GM12891 (cell line): Measurements from ENCODE around the gene SPPL3.
"Not testable (repeated sequence)": the region's sequence is repeated elsewhere in the genome, so short reads cannot be mapped to it uniquely, and the experiment has no call there.

Source experiments
- DNase-seq: peaks from one replicate; pipeline ENCODE4 v3.0.0; 2011; ENCODE audit warnings: low spot score; ENCODE audit not compliant: insufficient read length
- FAIRE-seq: peaks from 2 replicates; lab custom pipeline; 2011; peaks lifted over from hg19 to GRCh38; lab: Jason Lieb, UNC
- PAX5 ChIP-seq: IDR thresholded peaks from 2 replicates; pipeline ENCODE4 v1.6.1; 2011; ENCODE audit warnings: low read length, moderate library complexity, mild to moderate bottlenecking; ENCODE audit not compliant: insufficient read depth, severe bottlenecking
- POLR2A ChIP-seq: IDR thresholded peaks from 2 replicates; pipeline ENCODE4 v1.6.1; 2011; ENCODE audit warnings: low read depth, low read length, control low read depth
- POLR2AphosphoS5 ChIP-seq: IDR thresholded peaks from 2 replicates; pipeline ENCODE4 v1.6.1; 2011; ENCODE audit warnings: low read depth, low read length, control low read depth
- POU2F2 ChIP-seq: IDR thresholded peaks from 2 replicates; pipeline ENCODE4 v1.6.1; 2011; ENCODE audit warnings: low read depth, mild to moderate bottlenecking, control low read depth, low read length, moderate library complexity
- SPI1 ChIP-seq: IDR thresholded peaks from 2 replicates; pipeline ENCODE4 v1.6.1; 2011; ENCODE audit warnings: low read depth, low read length, control low read depth
- TAF1 ChIP-seq: IDR thresholded peaks from 2 replicates; pipeline ENCODE4 v1.6.1; 2011; ENCODE audit warnings: low read depth, low read length, control low read depth

The SPPL3 gene

DNA sequence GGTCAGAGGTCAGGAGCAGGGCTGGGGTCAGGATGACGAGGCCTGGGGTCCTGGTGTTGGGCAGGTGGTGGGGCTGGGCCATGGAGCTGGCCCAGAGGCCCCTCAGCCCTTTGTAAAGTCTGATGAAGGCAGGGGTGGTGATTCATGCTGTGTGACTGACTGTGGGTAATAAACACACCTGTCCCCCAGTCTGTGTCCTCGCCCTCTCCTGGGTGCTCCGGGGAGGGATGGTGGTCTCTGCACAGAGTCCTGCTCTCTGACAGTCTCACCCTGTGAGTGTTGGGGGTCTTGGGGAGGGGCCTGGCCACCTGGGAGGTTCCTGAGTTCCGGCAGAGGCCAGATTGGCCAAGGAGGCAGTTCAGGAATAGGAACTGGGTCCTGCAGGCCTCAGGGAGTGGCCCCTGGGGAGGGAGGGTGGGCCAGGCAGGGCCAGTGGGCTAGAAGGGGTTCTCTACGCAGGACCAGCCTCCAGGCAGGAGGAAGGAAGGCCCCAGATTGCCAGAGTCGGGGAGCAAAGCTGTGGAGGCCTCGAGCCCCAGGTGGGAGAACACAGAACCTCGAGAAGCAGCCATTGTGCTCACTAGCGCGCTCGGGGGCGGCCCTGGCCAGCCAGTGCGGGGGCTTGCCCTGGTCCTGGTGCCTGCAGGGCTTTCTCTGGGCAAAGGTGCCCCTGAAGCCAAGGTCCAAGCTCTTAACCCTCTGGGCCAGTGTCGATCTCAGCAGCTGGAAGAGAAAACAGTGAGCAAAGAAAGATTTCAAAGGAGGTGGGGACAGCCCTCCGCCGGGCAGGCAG, 164.1 kb downstream of the SPPL3 start:
- FAIRE-seq (no peak), DNase-seq (no peak)
- TF ChIP-seq POU2F2 (no peak), SPI1 (no peak), TAF1 (no peak), PAX5 (no peak), POLR2A (no peak), POLR2AphosphoS5 (no peak)

DNA sequence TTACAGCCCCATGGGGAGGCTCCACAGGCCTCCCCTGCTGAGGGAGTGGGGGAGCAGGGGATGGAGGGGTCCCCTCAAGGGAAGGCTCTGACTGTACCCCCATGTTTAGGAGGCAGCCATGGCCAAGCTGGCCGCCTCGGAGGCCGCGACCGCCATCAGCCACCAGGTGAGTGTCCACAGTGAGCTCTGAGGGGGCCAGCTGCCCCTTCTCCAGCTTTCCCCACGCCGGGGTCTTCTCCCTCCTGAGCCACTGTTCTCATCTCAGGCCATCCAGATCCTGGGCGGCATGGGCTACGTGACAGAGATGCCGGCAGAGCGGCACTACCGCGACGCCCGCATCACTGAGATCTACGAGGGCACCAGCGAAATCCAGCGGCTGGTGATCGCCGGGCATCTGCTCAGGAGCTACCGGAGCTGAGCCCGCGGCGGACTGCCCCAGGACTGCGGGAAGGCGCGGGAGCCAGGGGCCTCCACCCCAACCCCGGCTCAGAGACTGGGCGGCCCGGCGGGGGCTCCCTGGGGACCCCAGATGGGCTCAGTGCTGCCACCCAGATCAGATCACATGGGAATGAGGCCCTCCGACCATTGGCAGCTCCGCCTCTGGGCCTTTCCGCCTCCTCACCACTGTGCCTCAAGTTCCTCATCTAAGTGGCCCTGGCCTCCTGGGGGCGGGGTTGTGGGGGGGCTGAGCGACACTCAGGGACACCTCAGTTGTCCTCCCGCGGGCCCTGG, 165.0 kb downstream of the SPPL3 start:
- DNase-seq (no peak), FAIRE-seq (no peak)
- TF ChIP-seq SPI1 (no peak), POLR2A (no peak), POU2F2 (no peak), PAX5 (no peak), TAF1 (no peak), POLR2AphosphoS5 (no peak)

DNA sequence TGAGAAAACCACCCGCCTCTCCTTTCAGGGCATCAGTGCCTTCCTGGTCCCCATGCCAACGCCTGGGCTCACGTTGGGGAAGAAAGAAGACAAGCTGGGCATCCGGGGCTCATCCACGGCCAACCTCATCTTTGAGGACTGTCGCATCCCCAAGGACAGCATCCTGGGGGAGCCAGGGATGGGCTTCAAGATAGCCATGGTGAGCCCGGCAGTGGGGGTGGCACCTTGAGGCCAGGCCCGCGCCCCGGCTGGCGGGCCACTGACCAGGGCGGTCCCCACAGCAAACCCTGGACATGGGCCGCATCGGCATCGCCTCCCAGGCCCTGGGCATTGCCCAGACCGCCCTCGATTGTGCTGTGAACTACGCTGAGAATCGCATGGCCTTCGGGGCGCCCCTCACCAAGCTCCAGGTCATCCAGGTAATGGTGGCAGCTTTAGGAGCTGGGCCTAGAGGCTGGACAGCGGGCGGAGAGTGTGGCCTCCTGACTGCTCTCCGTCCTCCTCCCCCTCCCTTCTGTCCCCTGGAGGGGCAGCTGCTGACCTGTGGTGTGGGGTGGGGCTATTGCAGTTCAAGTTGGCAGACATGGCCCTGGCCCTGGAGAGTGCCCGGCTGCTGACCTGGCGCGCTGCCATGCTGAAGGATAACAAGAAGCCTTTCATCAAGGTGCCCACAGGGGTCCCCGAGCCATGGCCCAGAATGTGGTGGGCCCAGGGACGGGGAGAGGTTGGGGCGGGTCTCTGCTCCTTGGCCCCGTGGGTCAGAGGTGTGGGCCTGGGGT, 165.7 kb downstream of the SPPL3 start:
- no peak for FAIRE-seq
- DNase-seq, result no peak
- TF ChIP-seq TAF1 (no peak), PAX5 (no peak), POLR2A (no peak)

DNA sequence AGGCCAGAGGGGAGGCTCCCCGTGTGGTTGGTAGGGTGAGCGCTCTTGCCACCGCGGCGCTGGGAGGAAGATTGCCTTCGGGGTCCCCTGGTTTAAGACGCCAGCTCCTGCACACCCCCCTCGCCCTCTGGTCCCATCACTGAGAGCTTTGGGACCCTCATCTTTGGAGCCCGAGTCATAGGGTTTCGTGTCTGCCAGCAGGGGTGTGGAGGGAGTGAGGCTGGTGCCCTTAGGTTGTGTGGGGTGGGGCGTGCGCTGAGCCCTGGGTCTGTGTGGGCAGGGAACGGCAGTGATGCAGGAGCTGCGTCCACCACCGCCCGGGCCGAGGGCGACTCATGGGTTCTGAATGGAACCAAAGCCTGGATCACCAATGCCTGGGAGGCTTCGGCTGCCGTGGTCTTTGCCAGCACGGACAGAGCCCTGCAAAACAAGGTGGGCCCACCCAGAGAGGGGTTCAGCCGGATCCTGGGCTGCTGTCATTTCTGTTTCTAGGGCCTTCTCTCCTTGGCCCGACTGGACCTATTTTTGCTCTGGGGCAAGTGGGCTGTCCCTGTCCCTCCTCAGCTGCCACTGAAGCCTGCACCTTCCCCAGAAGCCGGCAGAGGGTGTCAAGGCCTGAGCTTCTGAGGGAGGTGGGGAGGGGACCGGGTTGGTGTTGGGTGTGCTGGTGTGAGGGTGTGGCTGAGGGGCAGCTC, 166.5 kb downstream of the SPPL3 start:
- no peak for DNase-seq
- no peak for FAIRE-seq
- no peak for TF ChIP-seq TAF1
- TF ChIP-seq PAX5, result no peak

DNA sequence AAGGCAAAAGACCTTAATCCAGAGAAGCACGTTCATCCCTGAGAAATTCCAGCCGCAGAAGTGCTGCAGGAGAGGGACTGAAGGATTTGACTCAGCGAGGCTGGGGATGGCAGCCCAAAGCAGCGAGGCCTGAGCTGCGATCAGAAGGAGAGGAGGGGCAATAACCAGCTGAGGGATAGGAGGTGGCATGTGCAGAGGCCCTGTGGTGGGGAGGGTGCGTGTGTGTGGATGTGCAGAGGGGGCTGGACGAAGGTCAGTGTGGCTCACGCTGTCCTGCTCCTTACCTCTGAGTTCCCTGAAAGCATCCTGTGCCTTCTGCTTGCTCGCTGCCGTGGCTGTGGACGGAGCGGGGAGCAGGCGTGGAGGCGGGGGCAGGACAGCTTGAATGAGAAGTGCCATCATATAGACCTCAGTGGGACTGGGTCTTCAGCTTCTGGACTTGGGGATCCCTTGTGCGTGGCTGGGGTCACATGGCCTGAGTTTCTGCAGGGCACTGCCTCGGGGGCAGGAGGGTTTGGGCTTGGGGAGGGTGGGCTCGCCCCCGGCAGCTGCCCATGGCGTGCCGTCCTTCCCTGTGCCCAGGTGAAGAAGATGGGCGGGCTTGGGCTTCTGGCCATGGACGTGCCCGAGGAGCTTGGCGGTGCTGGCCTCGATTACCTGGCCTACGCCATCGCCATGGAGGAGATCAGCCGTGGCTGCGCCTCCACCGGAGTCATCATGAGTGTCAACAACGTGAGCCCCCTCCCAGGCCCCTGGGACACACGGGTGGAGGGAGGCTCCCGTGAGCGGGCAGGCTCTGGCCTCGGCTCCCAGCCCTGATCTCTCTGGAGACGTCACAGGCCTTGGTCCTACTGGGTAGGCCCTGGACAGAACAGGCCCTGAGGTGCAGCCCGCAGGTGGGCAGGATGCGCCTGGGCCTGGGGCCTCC, 167.5 kb downstream of the SPPL3 start:
- TF ChIP-seq TAF1 (no peak), SPI1 (no peak), POLR2A (no peak), PAX5 (no peak), POLR2AphosphoS5 (no peak)
- FAIRE-seq, result no peak
- DNase-seq, result no peak

DNA sequence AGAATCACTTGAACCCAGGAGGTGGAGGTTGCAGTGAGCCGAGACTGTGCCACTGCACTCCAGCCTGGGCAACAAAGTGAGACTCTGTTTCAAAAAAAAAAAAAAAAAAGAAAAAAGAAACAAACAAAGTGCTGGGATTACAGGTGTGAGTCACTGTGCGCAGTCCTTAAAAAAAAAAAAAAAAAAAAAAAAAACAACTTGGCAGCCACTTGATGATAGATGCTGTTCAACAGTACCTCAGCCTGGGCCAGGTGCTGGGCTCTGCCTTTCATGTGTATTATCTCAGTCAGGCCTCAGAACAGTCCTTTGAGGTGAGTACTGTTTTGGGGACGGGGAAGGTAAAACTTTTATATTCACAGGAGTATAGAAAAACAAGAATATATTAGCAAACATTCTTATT, 169.0 kb downstream of the SPPL3 start:
- DNase-seq, result no peak
- no peak for FAIRE-seq
- TF ChIP-seq PAX5, result no peak
- TF ChIP-seq SPI1, result no peak
- TF ChIP-seq POLR2AphosphoS5, result no peak
- TF ChIP-seq POLR2A, result no peak
- TF ChIP-seq POU2F2, result no peak
- no peak for TF ChIP-seq TAF1

DNA sequence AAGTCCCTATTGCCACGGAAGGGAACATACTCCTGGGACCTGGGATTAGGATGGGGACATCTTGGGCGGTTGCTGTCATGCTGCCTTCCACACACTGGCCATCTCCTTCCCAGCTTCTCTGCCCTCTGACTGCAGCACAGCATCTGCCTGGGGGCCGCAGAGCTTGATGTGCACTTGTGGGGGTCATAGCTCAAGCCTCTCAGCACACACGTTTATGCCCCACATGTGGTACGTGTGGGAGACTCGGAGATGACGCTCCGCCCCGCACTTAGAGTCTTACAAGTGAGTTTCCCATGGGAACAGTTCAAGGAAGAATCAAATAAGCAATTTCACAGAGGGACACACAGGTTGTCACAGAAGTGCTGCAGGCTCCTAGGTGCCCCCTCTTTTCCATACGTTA, 169.9 kb downstream of the SPPL3 start:
- TF ChIP-seq POLR2AphosphoS5 (no peak), PAX5 (no peak), SPI1 (no peak), TAF1 (no peak), POU2F2 (no peak), POLR2A (no peak)
- FAIRE-seq (no peak), DNase-seq (no peak)

DNA sequence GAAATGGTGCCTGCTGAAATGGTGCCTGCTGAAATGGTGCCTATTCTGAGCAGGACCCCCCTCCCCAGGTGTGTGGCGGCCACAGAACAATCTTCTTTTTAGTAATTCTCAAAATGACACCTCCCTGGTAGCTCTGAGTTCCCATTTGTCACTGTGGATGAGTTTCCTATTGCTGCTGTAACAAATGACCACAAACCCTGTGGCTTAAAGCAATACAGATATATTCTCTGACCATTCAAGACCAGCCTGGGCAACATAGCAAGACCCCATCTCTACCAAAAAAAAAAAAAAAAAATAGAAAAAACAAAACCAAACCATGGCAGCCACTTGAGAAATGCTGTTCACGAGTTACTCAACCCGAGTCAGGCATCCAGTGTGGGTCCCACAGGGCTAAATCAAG, 170.6 kb downstream of the SPPL3 start:
- DNase-seq (no peak), FAIRE-seq (peak; percentile 26)
- TF ChIP-seq POU2F2 (no peak), POLR2AphosphoS5 (no peak), TAF1 (no peak), POLR2A (no peak), PAX5 (no peak), SPI1 (no peak)

DNA sequence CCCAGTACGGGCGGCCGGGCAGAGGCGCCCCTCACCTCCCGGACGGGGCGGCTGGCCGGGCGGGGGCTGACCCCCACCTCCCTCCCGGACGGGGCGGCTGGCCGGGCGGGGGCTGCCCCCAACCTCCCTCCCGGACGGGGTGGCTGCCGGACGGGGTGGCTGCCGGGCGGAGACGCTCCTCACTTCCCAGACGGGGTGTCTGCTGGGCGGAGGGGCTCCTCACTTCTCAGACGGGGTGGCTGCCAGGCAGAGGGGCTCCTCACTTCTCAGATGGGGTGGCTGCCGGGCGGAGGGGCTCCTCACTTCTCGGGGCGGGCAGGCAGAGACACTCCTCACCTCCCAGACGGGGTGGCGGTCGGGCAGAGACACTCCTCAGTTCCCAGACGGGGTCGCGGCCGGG, 172.0 kb downstream of the SPPL3 start:
- DNase-seq, FAIRE-seq: not testable (repeated sequence)
